Mesenchymal stem cell (in vitro differentiated cells and primary cell): ENCODE measurements around the gene SCP2D1.
"Not testable (repeated sequence)": the region's sequence is repeated elsewhere in the genome, so short reads cannot be mapped to it uniquely, and the experiment has no call there.

Experiments used
- DNase-seq: peaks from one replicate; pipeline ENCODE4 v3.0.0-alpha.2; 2013
- H2AFZ ChIP-seq: one replicate; pipeline ENCODE4 v1.6.1; 2013; ENCODE audit warnings: low read depth, mild to moderate bottlenecking, control low read depth, inconsistent platforms, low read length, moderate library complexity
- H2AK5ac ChIP-seq: 2 replicates; pipeline ENCODE4 v1.6.1; 2013; ENCODE audit warnings: low read length, moderate library complexity, mild to moderate bottlenecking, inconsistent platforms; ENCODE audit not compliant: severe bottlenecking
- H2BK120ac ChIP-seq: one replicate; pipeline ENCODE4 v1.6.1; 2013; ENCODE audit warnings: low read depth, mild to moderate bottlenecking, inconsistent platforms, low read length, moderate library complexity
- H2BK12ac ChIP-seq, 2 experiments: one replicate each; pipeline ENCODE4 v1.6.1; 2013; ENCODE audit warnings: inconsistent platforms in 2 of 2, low read length in 2 of 2, mild to moderate bottlenecking in 2 of 2, moderate library complexity in 2 of 2, control low read depth in 1 of 2
- H2BK15ac ChIP-seq: one replicate; pipeline ENCODE4 v1.6.1; 2013; ENCODE audit warnings: mild to moderate bottlenecking, low read depth, inconsistent platforms; ENCODE audit not compliant: poor library complexity, severe bottlenecking
- H2BK5ac ChIP-seq: 2 replicates; pipeline ENCODE4 v1.6.1; 2013; ENCODE audit warnings: low read depth, mild to moderate bottlenecking, low read length, control low read depth, inconsistent platforms; ENCODE audit not compliant: poor library complexity, severe bottlenecking
- H3K14ac ChIP-seq, 2 experiments: one replicate each; pipeline ENCODE4 v1.6.1; 2013; ENCODE audit warnings: inconsistent platforms in 2 of 2, low read length in 2 of 2, control low read depth in 1 of 2, mild to moderate bottlenecking in 1 of 2, moderate library complexity in 1 of 2
- H3K18ac ChIP-seq, 2 experiments: one replicate each; pipeline ENCODE4 v1.6.1; 2013; ENCODE audit warnings: inconsistent platforms in 2 of 2, low read length in 2 of 2, control low read depth in 1 of 2, low read depth in 1 of 2, mild to moderate bottlenecking in 1 of 2
- H3K23ac ChIP-seq, 2 experiments: one replicate each; pipeline ENCODE4 v1.6.1; 2013; ENCODE audit warnings: inconsistent platforms in 2 of 2, low read length in 2 of 2, mild to moderate bottlenecking in 2 of 2, moderate library complexity in 2 of 2, control low read depth in 1 of 2
- H3K27ac ChIP-seq: 2 replicates; pipeline ENCODE4 v1.5.1; 2013; ENCODE audit warnings: mild to moderate bottlenecking, moderate library complexity, low read length, control low read depth, inconsistent platforms; ENCODE audit not compliant: poor library complexity, severe bottlenecking
- H3K27me3 ChIP-seq, 2 experiments: 2 replicates each; pipeline versions ENCODE4 v1.6.1 to v1.7.0; 2013; ENCODE audit warnings: low read length in 2 of 2, mild to moderate bottlenecking in 2 of 2, moderate library complexity in 2 of 2, control low read depth in 1 of 2, inconsistent platforms in 1 of 2; ENCODE audit not compliant: control insufficient read depth in 1 of 2, insufficient read depth in 1 of 2
- H3K36me3 ChIP-seq, 2 experiments: 2 replicates each; pipeline versions ENCODE4 v1.6.1 to v1.7.0; 2013; ENCODE audit warnings: low read length in 2 of 2, control low read depth in 1 of 2, inconsistent platforms in 1 of 2, low read depth in 1 of 2, mild to moderate bottlenecking in 1 of 2; ENCODE audit not compliant: insufficient read depth in 2 of 2, control insufficient read depth in 1 of 2
- H3K4ac ChIP-seq, 2 experiments: one replicate each; pipeline ENCODE4 v1.6.1; 2013; ENCODE audit warnings: inconsistent platforms in 2 of 2, low read length in 2 of 2, mild to moderate bottlenecking in 2 of 2, moderate library complexity in 2 of 2, control low read depth in 1 of 2, low read depth in 1 of 2
- H3K4me1 ChIP-seq: 2 replicates; pipeline ENCODE4 v1.6.1; 2013; ENCODE audit warnings: low read depth, low read length, control low read depth; ENCODE audit not compliant: control insufficient read depth, insufficient read depth
- H3K4me2 ChIP-seq: 2 replicates; pipeline ENCODE4 v1.6.1; 2013; ENCODE audit warnings: low read length, mild to moderate bottlenecking, inconsistent platforms; ENCODE audit not compliant: poor library complexity, severe bottlenecking
- H3K4me3 ChIP-seq, 2 experiments: 2 replicates each; pipeline versions ENCODE4 v1.5.1 to v1.7.0; 2013; ENCODE audit warnings: low read length in 2 of 2, mild to moderate bottlenecking in 2 of 2, control low read depth in 1 of 2, low read depth in 1 of 2; ENCODE audit not compliant: insufficient read depth in 1 of 2
- H3K79me1 ChIP-seq: replicated peaks from 2 replicates; pipeline ENCODE4 v1.6.1; 2013; ENCODE audit warnings: mild to moderate bottlenecking, control low read depth, low read length, inconsistent platforms; ENCODE audit not compliant: poor library complexity, severe bottlenecking
- H3K9ac ChIP-seq: 2 replicates; pipeline ENCODE4 v1.7.0; 2013; ENCODE audit warnings: mild to moderate bottlenecking, low read length, moderate library complexity
- H3K9me3 ChIP-seq: 2 replicates; pipeline ENCODE4 v1.7.0; 2013; ENCODE audit warnings: mild to moderate bottlenecking, low read length; ENCODE audit not compliant: control insufficient read depth
- H4K8ac ChIP-seq: one replicate; pipeline ENCODE4 v1.6.1; 2013; ENCODE audit warnings: inconsistent platforms, mild to moderate bottlenecking, low read length, moderate library complexity
- H4K91ac ChIP-seq: one replicate; pipeline ENCODE4 v1.6.1; 2013; ENCODE audit warnings: mild to moderate bottlenecking, low read length, inconsistent platforms
- WGBS: methylation state at CpG from one replicate; pipeline ENCODE4 v1.1.7; 2013; ENCODE audit warnings: mixed read lengths; 5-methylcytosine and 5-hydroxymethylcytosine counted together

Gene SCP2D1

DNA sequence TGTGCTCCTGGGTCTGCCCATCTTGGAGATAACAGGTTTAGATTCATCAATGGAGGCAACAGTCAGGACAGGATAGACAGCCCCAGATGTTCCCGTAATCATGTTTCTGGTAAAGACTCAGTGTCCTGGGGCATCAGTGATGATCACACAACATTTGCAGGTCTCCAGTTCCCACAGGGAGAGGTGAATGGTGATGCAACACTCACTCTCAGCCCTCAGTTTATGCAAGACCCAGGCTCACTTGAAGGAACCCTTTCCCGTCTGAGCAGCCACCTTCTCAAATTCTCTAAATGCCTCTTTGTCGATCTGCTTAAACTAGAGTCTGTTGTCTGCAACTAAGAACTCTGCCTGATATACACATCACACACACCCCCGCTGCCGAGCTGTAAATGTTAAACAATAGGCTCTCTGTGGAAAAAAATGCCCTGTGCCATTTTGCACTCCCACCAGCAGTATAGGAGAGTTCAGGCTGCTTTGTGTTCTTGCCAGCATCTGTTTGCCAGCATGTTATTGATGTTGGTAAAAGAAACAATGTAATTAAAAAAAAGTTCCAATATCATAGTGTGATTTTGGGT, 30.1 kb upstream of the SCP2D1 start:
- no peak overlapping the region for H3K4me3 ChIP-seq
- H3K4me2 ChIP-seq: no peak overlapping the region
- WGBS: 90% methylated on average over 5 of the region's 5 CpGs
- no peaks in the 10 kb centered on the region for H3K36me3 ChIP-seq
- no peak overlapping the region for H3K23ac ChIP-seq
- no peak overlapping the region for H2AK5ac ChIP-seq
- no peaks in the 10 kb centered on the region for H3K4me1 ChIP-seq
- H4K8ac ChIP-seq: no peak overlapping the region
- no peak overlapping the region for H3K4ac ChIP-seq
- no peak overlapping the region for H2AFZ ChIP-seq
- no peak for DNase-seq
- no peak overlapping the region for H3K27ac ChIP-seq
- H4K91ac ChIP-seq: no peak overlapping the region
- no peak overlapping the region for H2BK12ac ChIP-seq
- H3K18ac ChIP-seq: no peak overlapping the region
- H3K27me3 ChIP-seq: no peaks in the 10 kb centered on the region
- no peak overlapping the region for H3K14ac ChIP-seq
- H3K9ac ChIP-seq: no peak overlapping the region
- H2BK15ac ChIP-seq: no peak overlapping the region
- no peak overlapping the region for H2BK120ac ChIP-seq
- no peak overlapping the region for H2BK5ac ChIP-seq
- no peaks in the 10 kb centered on the region for H3K79me1 ChIP-seq
- H3K9me3 ChIP-seq: no peaks in the 10 kb centered on the region

DNA sequence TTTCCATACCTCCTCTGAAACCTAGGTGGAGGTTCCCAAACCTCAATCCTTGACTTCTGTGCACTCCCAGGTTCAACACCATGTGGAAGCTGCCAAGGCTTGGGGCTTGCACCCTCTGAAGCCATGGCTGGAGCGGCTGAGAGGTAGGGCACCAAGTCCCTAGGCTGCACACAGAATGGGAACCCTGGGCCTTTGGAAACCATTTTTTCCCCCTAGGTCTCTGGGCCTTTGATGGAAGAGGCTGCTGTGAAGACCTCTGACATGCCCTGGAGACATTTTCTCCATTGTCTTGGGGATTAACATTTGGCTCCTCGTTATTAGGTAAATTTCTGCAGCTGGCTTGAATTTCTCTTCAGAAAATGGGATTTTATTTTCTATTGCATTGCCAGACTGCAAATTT, 26.5 kb upstream of the SCP2D1 start:
- H3K4ac ChIP-seq, H2AK5ac ChIP-seq, H2BK15ac ChIP-seq, H3K4me1 ChIP-seq, H3K18ac ChIP-seq, H3K27ac ChIP-seq, H4K8ac ChIP-seq, H3K4me2 ChIP-seq, H3K14ac ChIP-seq, H2BK12ac ChIP-seq, DNase-seq, H3K36me3 ChIP-seq, H2BK120ac ChIP-seq, H3K9ac ChIP-seq, H2BK5ac ChIP-seq, H3K4me3 ChIP-seq, H3K9me3 ChIP-seq, H3K23ac ChIP-seq, H4K91ac ChIP-seq, H3K79me1 ChIP-seq, H2AFZ ChIP-seq: not testable (repeated sequence)
- WGBS: 83% methylated on average over 2 of the region's 2 CpGs
- H3K27me3 ChIP-seq: peaks cover 6 to 11% of the 10 kb centered on the region in 2 experiments

DNA sequence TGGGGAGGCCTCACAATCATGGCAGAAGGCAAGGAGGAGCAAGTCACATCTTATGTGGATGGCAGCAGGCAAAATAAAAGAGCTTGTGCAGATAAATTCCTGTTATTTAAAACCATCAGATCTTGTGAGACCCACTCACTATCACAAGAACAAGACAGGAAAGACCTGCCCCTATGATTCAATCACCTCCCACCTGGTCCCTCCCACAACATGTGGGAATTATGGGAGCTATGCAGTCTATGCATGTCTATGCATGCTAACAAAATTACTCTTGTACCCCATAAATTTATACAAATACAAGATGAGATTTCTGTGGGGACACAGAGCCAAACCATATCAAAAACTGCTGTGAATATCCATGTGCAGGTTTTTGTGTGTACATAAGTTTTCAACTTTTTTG, 25.6 kb upstream of the SCP2D1 start:
- Histone ChIP-seq H3K4me1 (no peaks in the 10 kb centered on the region), H2BK5ac (no peak overlapping the region)

DNA sequence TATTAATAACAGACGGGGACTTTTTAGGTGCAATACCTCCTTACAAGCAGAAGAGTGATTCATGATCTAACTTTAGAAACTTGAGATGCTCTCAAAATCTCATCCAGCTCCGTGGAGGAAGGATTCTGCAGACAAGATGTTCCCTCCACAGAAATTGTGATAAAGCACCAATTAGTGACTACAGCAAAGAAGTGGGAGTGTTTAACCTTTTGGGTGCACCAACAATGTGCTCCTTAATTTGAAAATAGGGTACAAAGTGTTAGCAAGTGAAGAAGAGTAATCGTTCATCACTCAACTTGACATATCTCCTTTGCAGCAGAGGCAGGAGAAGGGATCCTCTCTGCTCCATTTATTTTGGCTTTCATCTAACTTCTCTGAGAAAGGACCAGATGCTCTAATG, 22.8 kb upstream of the SCP2D1 start:
- Histone ChIP-seq H4K91ac (no peak overlapping the region), H3K4me1 (no peaks in the 10 kb centered on the region), H2BK120ac (no peak overlapping the region), H3K14ac (no peak overlapping the region), H3K4me3 (no peak overlapping the region), H3K18ac (no peak overlapping the region), H3K27me3 (peaks cover 6 to 11% of the 10 kb centered on the region in 2 experiments), H3K79me1 (no peaks in the 10 kb centered on the region), H3K36me3 (no peaks in the 10 kb centered on the region), H2AFZ (no peak overlapping the region), H4K8ac (no peak overlapping the region), H3K4me2 (no peak overlapping the region), H3K4ac (no peak overlapping the region), H2AK5ac (no peak overlapping the region), H3K27ac (no peak overlapping the region), H3K23ac (no peak overlapping the region), H2BK15ac (no peak overlapping the region), H2BK5ac (no peak overlapping the region), H3K9ac (no peak overlapping the region), H2BK12ac (no peak overlapping the region), H3K9me3 (no peaks in the 10 kb centered on the region)
- 94% methylated on average over 2 of the region's 3 CpGs for WGBS
- DNase-seq: no peak

More for the DNA sequence above, 25.6 kb upstream of the SCP2D1 start:
- Histone ChIP-seq H3K4me2 (no peak overlapping the region), H2BK120ac (no peak overlapping the region), H2AFZ (no peak overlapping the region), H4K8ac (no peak overlapping the region), H3K27me3 (peaks cover 6 to 11% of the 10 kb centered on the region in 2 experiments), H3K36me3 (no peaks in the 10 kb centered on the region), H2BK12ac (no peak overlapping the region), H2AK5ac (no peak overlapping the region), H3K14ac (no peak overlapping the region), H3K9me3 (no peaks in the 10 kb centered on the region), H3K27ac (no peak overlapping the region), H3K4ac (no peak overlapping the region), H3K9ac (no peak overlapping the region), H2BK15ac (no peak overlapping the region), H3K18ac (no peak overlapping the region), H3K79me1 (no peaks in the 10 kb centered on the region), H3K23ac (no peak overlapping the region), H3K4me3 (no peak overlapping the region), H4K91ac (no peak overlapping the region)
- DNase-seq: no peak
